T-helper 2 cell (primary cell): Measurements from ENCODE around the gene BMP8B.

Experiments
- DNase-seq, 5 experiments: peaks; one replicate each; pipeline versions ENCODE4 v3.0.0 to v3.0.0-alpha.2; 2012 to 2022

The BMP8B gene

GRCh38 chr1:39757501-39757900 lies 31.2 kb downstream of the BMP8B start:
- DNase-seq = no peak

GRCh38 chr1:39755965-39756659 lies 32.6 kb downstream of the BMP8B start:
- no peak for DNase-seq

GRCh38 chr1:39754906-39755504 lies 33.7 kb downstream of the BMP8B start:
- no peak for DNase-seq

- DNase-seq = no peak
These were observed 34.6 kb downstream of the BMP8B start for GRCh38 chr1:39754026-39754570.

GRCh38 chr1:39753132-39754025 lies 35.3 kb downstream of the BMP8B start:
- DNase-seq = no peak

- no peak for DNase-seq
These were observed 36.0 kb downstream of the BMP8B start for GRCh38 chr1:39752703-39753102.

GRCh38 chr1:39751595-39751994 lies 37.1 kb downstream of the BMP8B start:
- no peak for DNase-seq

- no peak for DNase-seq
These were observed 43.5 kb downstream of the BMP8B start for GRCh38 chr1:39745016-39745670.

GRCh38 chr1:39738622-39739366 lies 49.9 kb downstream of the BMP8B start, which contains the start of gene PPIE:
TSS of gene PPIE (plus strand) at chr1:39738882. CDS start at chr1:39738901, 19 bp downstream.
- peak; percentile 71 to 97 (median 84) for DNase-seq

GRCh38 chr1:39737546-39738169 lies 51.0 kb downstream of the BMP8B start:
- peak in 1 of 5 experiments; percentile 71 for DNase-seq

- DNase-seq = no peak
These were observed 52.9 kb downstream of the BMP8B start for GRCh38 chr1:39735731-39736130.

- DNase-seq = no peak
These were observed 55.5 kb downstream of the BMP8B start for GRCh38 chr1:39733161-39733560.

- DNase-seq = no peak
These were observed 55.9 kb downstream of the BMP8B start for GRCh38 chr1:39732730-39733129.

GRCh38 chr1:39729842-39730241 lies 58.8 kb downstream of the BMP8B start:
- DNase-seq = no peak

GRCh38 chr1:39729030-39729429 lies 59.6 kb downstream of the BMP8B start:
- DNase-seq = no peak

- no peak for DNase-seq
These were observed 60.7 kb downstream of the BMP8B start for GRCh38 chr1:39727932-39728317.

- DNase-seq = peak in 1 of 5 experiments; percentile 50
These were observed 61.3 kb downstream of the BMP8B start for GRCh38 chr1:39727221-39727931.

GRCh38 chr1:39726600-39726999 lies 62.1 kb downstream of the BMP8B start:
- no peak for DNase-seq

- DNase-seq = no peak
These were observed 66.2 kb downstream of the BMP8B start for GRCh38 chr1:39722495-39722894.

- DNase-seq = no peak
These were observed 67.0 kb downstream of the BMP8B start for GRCh38 chr1:39721664-39722063.
